ENCODE results near the gene TUBG2.

DNA sequence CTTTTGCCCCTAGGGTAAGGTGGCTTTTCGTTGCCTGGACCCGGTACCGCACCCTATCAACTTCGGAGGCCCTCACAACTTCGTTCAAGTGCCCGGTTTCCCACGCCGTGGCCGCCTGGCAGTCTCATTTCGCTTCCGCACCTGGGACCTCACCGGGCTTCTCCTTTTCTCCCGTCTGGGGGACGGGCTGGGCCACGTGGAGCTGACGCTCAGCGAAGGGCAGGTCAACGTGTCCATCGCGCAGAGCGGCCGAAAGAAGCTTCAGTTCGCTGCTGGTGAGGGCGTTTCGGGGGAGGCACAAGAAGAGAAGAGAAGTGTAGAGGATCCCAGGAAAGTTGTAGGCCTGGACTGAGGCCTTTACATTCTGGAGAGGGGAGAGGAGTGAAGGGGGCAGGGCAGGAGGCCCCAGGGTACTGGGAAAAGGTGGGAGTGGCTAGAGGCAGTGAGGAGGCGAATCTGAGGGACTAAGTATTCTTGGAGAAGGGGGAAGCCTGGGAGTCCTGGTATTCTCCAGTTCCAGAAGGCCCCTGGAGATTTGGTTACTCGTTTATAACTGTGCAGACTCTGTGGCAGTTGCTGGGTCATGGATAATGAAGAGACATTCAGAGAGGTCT lies 28.7 kb downstream of the TUBG2 start:
- TF ChIP-seq, protein P1, sequence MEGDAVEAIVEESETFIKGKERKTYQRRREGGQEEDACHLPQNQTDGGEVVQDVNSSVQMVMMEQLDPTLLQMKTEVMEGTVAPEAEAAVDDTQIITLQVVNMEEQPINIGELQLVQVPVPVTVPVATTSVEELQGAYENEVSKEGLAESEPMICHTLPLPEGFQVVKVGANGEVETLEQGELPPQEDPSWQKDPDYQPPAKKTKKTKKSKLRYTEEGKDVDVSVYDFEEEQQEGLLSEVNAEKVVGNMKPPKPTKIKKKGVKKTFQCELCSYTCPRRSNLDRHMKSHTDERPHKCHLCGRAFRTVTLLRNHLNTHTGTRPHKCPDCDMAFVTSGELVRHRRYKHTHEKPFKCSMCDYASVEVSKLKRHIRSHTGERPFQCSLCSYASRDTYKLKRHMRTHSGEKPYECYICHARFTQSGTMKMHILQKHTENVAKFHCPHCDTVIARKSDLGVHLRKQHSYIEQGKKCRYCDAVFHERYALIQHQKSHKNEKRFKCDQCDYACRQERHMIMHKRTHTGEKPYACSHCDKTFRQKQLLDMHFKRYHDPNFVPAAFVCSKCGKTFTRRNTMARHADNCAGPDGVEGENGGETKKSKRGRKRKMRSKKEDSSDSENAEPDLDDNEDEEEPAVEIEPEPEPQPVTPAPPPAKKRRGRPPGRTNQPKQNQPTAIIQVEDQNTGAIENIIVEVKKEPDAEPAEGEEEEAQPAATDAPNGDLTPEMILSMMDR (IDR thresholded peaks at IDR 0.05 in 2 of 3, conservative IDR thresholded peaks at IDR 0.05 in 1 of 3; ENCODE audit: borderline replicate concordance in 1 of 3, insufficient read depth in 1 of 3, low read depth in 2 of 3, low read length in 2 of 3), result no peak
- TF ChIP-seq, protein P2, sequence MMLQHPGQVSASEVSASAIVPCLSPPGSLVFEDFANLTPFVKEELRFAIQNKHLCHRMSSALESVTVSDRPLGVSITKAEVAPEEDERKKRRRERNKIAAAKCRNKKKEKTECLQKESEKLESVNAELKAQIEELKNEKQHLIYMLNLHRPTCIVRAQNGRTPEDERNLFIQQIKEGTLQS (IDR thresholded peaks at IDR 0.05), result no peak
- TF ChIP-seq POLR2AphosphoS5 (IDR thresholded peaks at IDR 0.05; ENCODE audit: low read depth, low read length), result no peak
